Right ventricle myocardium superior (tissue), 1 donor: ENCODE measurements around the gene CLCN4. TPM values are rescaled to one million over a fixed set of nuclear protein-coding genes. Genes with fewer than 3 reads are reported as not detected.

ENCODE experiments used
- ATAC-seq: fragments of 200-7000 bp; cut with Tn5 transposase; one replicate; pipeline ENCODE4 v1.9.1; 2020; ENCODE audit warnings: mild to moderate bottlenecking; ENCODE audit not compliant: poor library complexity
- DNase-seq: peaks from one replicate; pipeline ENCODE4 v3.0.0-alpha.2; 2020
- intact Hi-C: fragments of 100-400 bp; cut with DNase I; formaldehyde crosslinking; loops from one replicate; pipeline ENCODE4 v1.11.2; 2022
- total RNA-seq: library from RNA; stranded (reverse); fragmentation: NEBNext Ultra II Directional; extraction: Animal tissue kit (Norgen Biotek cat#: 25700); gene quantifications from one replicate; pipeline ENCODE4 v1.2.1, GENCODE V29; 2021
- donor health status: DM: no; HTN: yes; CAD: no; lungs with severe emphysema.

The CLCN4 gene
- total RNA-seq, 1 donor from 2014 or later: 30.9 TPM

- ATAC-seq: no peak
- intact Hi-C loops: no loop called here
Observed at GRCh38 chrX:10125248-10125615, 31.5 kb upstream of the CLCN4 start.

GRCh38 chrX:10126044-10126443, 30.7 kb upstream of the CLCN4 start:
- DNase-seq (no peak), ATAC-seq (no peak)
- intact Hi-C loops: no loop called here

More at GRCh38 chrX:10125248-10125615, 31.5 kb upstream of the CLCN4 start:
- no peak for DNase-seq

- ATAC-seq: no peak
- intact Hi-C loops: no loop called here
Observed at GRCh38 chrX:10126834-10127233, 29.9 kb upstream of the CLCN4 start.

GRCh38 chrX:10128386-10128785, 28.4 kb upstream of the CLCN4 start:
- DNase-seq (no peak), ATAC-seq (no peak)
- intact Hi-C loops: no loop called here

More at GRCh38 chrX:10126834-10127233, 29.9 kb upstream of the CLCN4 start:
- no peak for DNase-seq

- DNase-seq (no peak), ATAC-seq (no peak)
- intact Hi-C loops: no loop called here
Observed at GRCh38 chrX:10129229-10129628, 27.5 kb upstream of the CLCN4 start.

GRCh38 chrX:10130354-10130753, 26.4 kb upstream of the CLCN4 start:
- ATAC-seq: no peak
- intact Hi-C loops: no loop called here

GRCh38 chrX:10133980-10134676, 22.6 kb upstream of the CLCN4 start:
- intact Hi-C loops: no loop called here
- DNase-seq (no peak), ATAC-seq (no peak)

More at GRCh38 chrX:10130354-10130753, 26.4 kb upstream of the CLCN4 start:
- no peak for DNase-seq

- intact Hi-C loops: no loop called here
- no peak for ATAC-seq
- DNase-seq: no peak
Observed at GRCh38 chrX:10134921-10135320, 21.9 kb upstream of the CLCN4 start.

- ATAC-seq: no peak
- intact Hi-C loops: no loop called here
- no peak for DNase-seq
Observed at GRCh38 chrX:10135561-10136399, 21.0 kb upstream of the CLCN4 start.

- DNase-seq: no peak
- no peak for ATAC-seq
- intact Hi-C loops: no loop called here
Observed at GRCh38 chrX:10138726-10139125, 18.0 kb upstream of the CLCN4 start.

GRCh38 chrX:10140264-10140663, 16.5 kb upstream of the CLCN4 start:
- ATAC-seq: no peak
- intact Hi-C loops: no loop called here
- DNase-seq: no peak

GRCh38 chrX:10142041-10142599, 14.7 kb upstream of the CLCN4 start:
- DNase-seq: no peak
- intact Hi-C loops: no loop called here
- no peak for ATAC-seq

- DNase-seq (no peak), ATAC-seq (no peak)
- intact Hi-C loops: no loop called here
Observed at GRCh38 chrX:10143071-10143983, 13.4 kb upstream of the CLCN4 start.

GRCh38 chrX:10146346-10146745, 10.4 kb upstream of the CLCN4 start:
- ATAC-seq (no peak), DNase-seq (no peak)
- intact Hi-C loops: no loop called here

GRCh38 chrX:10152086-10152485, 4.7 kb upstream of the CLCN4 start:
- intact Hi-C loops: no loop called here
- DNase-seq: no peak
- no peak for ATAC-seq

GRCh38 chrX:10155137-10155536, 1.6 kb upstream of the CLCN4 start:
- ATAC-seq (no peak), DNase-seq (no peak)
- intact Hi-C loops: no loop called here

GRCh38 chrX:10157032-10157341, 212 bp downstream of the CLCN4 start:
- DNase-seq: no peak
- ATAC-seq: no peak
- intact Hi-C loops: no loop called here

GRCh38 chrX:10157543-10157942, 768 bp downstream of the CLCN4 start:
- DNase-seq: no peak
- no peak for ATAC-seq
- intact Hi-C loops: no loop called here
